HCT116 (cell line): ENCODE measurements around the gene PLA1A. TPM values are rescaled to one million over a fixed set of nuclear protein-coding genes. Genes with fewer than 3 reads are reported as not detected.
"Not testable (repeated sequence)": the region's sequence is repeated elsewhere in the genome, so short reads cannot be mapped to it uniquely, and the experiment has no call there.

Experiments
- ATAC-seq: fragments of 200-7000 bp; cut with Tn5 transposase; 2 replicates; pipeline ENCODE4 v1.9.1; 2020; ENCODE audit warnings: mild to moderate bottlenecking, moderate library complexity
- BruUV-seq: library from RNA; stranded (reverse); fragments of 400-500 nt; replicated peaks from 2 replicates; lab custom pipeline; 2021; lab: Mats Ljungman, UMichigan
- CTCF ChIA-PET: fragments of 300-600 bp; sonication (Branson Sonifier 250); formaldehyde crosslinking; loops from one replicate; lab custom pipeline; 2021; ENCODE audit warnings: antibody characterized with exemption; lab: Charles Lee
- POLR2A ChIA-PET: fragments of 300-600, 350-600 bp; sonication (Branson Sonifier 250); formaldehyde crosslinking; loops from one replicate; lab custom pipeline; 2021; ENCODE audit warnings: antibody characterized with exemption; lab: Charles Lee
- RAD21 ChIA-PET, 2 experiments: fragments of 300-600 bp; sonication (Branson Sonifier 250); formaldehyde crosslinking; loops; one replicate each; lab custom pipeline; 2023; ENCODE audit warnings: low total read pairs in 2 of 2; ENCODE audit not compliant: uncharacterized antibody in 2 of 2, unreplicated experiment in 2 of 2, low non-redundant PET in 1 of 2; lab: Charles Lee
- DNase-seq: peaks from one replicate; pipeline ENCODE4 v3.0.0-alpha.2; 2010; ENCODE audit warnings: low read depth, low spot score
- H2AFZ ChIP-seq: fragments of 200-600 bp; shearing (Covaris generic), sonication (generic); 2 replicates; pipeline ENCODE4 v1.6.1; 2017; ENCODE audit warnings: low read depth, mixed run types, mixed read lengths, antibody characterized with exemption, low read length; ENCODE audit not compliant: poor library complexity, severe bottlenecking
- H3K27ac ChIP-seq: 2 replicates; pipeline ENCODE4 v1.5.1; 2012; ENCODE audit warnings: low read depth, low read length
- H3K27me3 ChIP-seq: fragments of 200-600 bp; sonication (generic); 2 replicates; pipeline ENCODE4 v1.6.1; 2016; ENCODE audit warnings: mixed run types, low read length, mixed read lengths; ENCODE audit not compliant: insufficient read depth
- H3K36me3 ChIP-seq, 2 experiments: fragments of 200-500 bp in 1 of 2; fragments of 200-600 bp in 1 of 2; sonication (Bioruptor generic) in 1 of 2; sonication (generic) in 1 of 2; 2 replicates each; pipeline versions ENCODE4 v1.5.1 to v1.6.1; 2014 to 2016; ENCODE audit warnings: low read length in 2 of 2, inconsistent platforms in 1 of 2, mixed read lengths in 1 of 2, mixed run types in 1 of 2; ENCODE audit not compliant: insufficient read depth in 2 of 2, control insufficient read depth in 1 of 2
- H3K4me1 ChIP-seq, 2 experiments: fragments of 200-600 bp in 1 of 2; sonication (generic) in 1 of 2; 2 replicates each; pipeline versions ENCODE4 v1.5.1 to v1.6.1; 2012 to 2017; ENCODE audit warnings: low read length in 2 of 2, inconsistent platforms in 1 of 2, mild to moderate bottlenecking in 1 of 2, mixed read lengths in 1 of 2, mixed run types in 1 of 2, moderate library complexity in 1 of 2; ENCODE audit not compliant: insufficient read depth in 2 of 2, control insufficient read depth in 1 of 2
- H3K4me2 ChIP-seq: fragments of 200-600 bp; sonication (generic); 2 replicates; pipeline ENCODE4 v1.6.1; 2017; ENCODE audit warnings: mixed run types, low read length, mixed read lengths
- H3K4me3 ChIP-seq, 2 experiments: fragments of 200-600 bp in 1 of 2; sonication (generic) in 1 of 2; replicated peaks in 1 of 2; 2 replicates each; pipeline ENCODE4 v1.5.1; 2011 to 2016; ENCODE audit warnings: low read length in 2 of 2, control low read depth in 1 of 2, low read depth in 1 of 2, mild to moderate bottlenecking in 1 of 2, mixed read lengths in 1 of 2, mixed run types in 1 of 2
- H3K79me2 ChIP-seq: fragments of 200-600 bp; sonication (generic); 2 replicates; pipeline ENCODE4 v1.6.1; 2017; ENCODE audit warnings: mild to moderate bottlenecking, mixed run types, low read length, moderate library complexity, mixed read lengths; ENCODE audit not compliant: insufficient read depth
- H3K9ac ChIP-seq: fragments of 200-600 bp; sonication (generic); 2 replicates; pipeline ENCODE4 v1.6.1; 2016; ENCODE audit warnings: low read length, mixed read lengths
- H3K9me2 ChIP-seq: fragments of 200-600 bp; sonication (generic), shearing (Covaris generic); 2 replicates; pipeline ENCODE4 v1.6.1; 2017; ENCODE audit warnings: mixed run types, mild to moderate bottlenecking, moderate library complexity; ENCODE audit not compliant: insufficient read depth
- H3K9me3 ChIP-seq, 2 experiments: fragments of 200-500 bp in 1 of 2; fragments of 200-600 bp in 1 of 2; sonication (Bioruptor generic) in 1 of 2; sonication (generic) in 1 of 2; 2 replicates each; pipeline ENCODE4 v1.6.1; 2014 to 2017; ENCODE audit warnings: low read length in 2 of 2, mixed read lengths in 2 of 2, inconsistent platforms in 1 of 2, low read depth in 1 of 2, mild to moderate bottlenecking in 1 of 2, mixed run types in 1 of 2, moderate library complexity in 1 of 2; ENCODE audit not compliant: control insufficient read depth in 1 of 2, insufficient read depth in 1 of 2
- H4K20me1 ChIP-seq: fragments of 200-600 bp; sonication (generic), shearing (Covaris generic); 2 replicates; pipeline ENCODE4 v1.6.1; 2017; ENCODE audit warnings: mixed run types, mild to moderate bottlenecking, moderate library complexity; ENCODE audit not compliant: insufficient read depth
- CBX3 ChIP-seq: IDR thresholded peaks from 2 replicates; pipeline ENCODE4 v1.6.1; 2012; ENCODE audit warnings: low read depth
- CEBPB ChIP-seq: IDR thresholded peaks from 2 replicates; pipeline ENCODE4 v1.6.1; 2012; ENCODE audit warnings: low read depth
- EGR1 ChIP-seq: IDR thresholded peaks from 2 replicates; pipeline ENCODE4 v1.6.1; 2012; ENCODE audit warnings: low read depth
- EZH2phosphoT487 ChIP-seq: fragments of 200-600 bp; IDR thresholded peaks from 2 replicates; pipeline ENCODE4 v1.6.1; 2018; ENCODE audit warnings: antibody characterized with exemption, borderline replicate concordance
- JUND ChIP-seq: IDR thresholded peaks from 2 replicates; pipeline ENCODE4 v1.6.1; 2012
- POLR2AphosphoS5 ChIP-seq: IDR thresholded peaks from 2 replicates; pipeline ENCODE4 v1.6.1; 2011; ENCODE audit warnings: mild to moderate bottlenecking, low read depth, low read length, moderate library complexity
- RAD21 ChIP-seq: IDR thresholded peaks from 2 replicates; pipeline ENCODE4 v1.6.1; 2012; ENCODE audit warnings: low read depth, mild to moderate bottlenecking
- SIN3A ChIP-seq: IDR thresholded peaks from 2 replicates; pipeline ENCODE4 v1.6.1; 2012; ENCODE audit warnings: low read depth
- SP1 ChIP-seq: IDR thresholded peaks from 2 replicates; pipeline ENCODE4 v1.6.1; 2012; ENCODE audit warnings: low read depth
- SRF ChIP-seq: IDR thresholded peaks from 2 replicates; pipeline ENCODE4 v1.6.1; 2012; ENCODE audit warnings: low read depth
- TCF7L2 ChIP-seq: IDR thresholded peaks from 2 replicates; pipeline ENCODE4 v1.7.0; 2011; ENCODE audit warnings: borderline replicate concordance, inconsistent platforms; ENCODE audit not compliant: insufficient read depth, insufficient read length; ENCODE audit errors: extremely low read depth
- YY1 ChIP-seq: IDR thresholded peaks from 2 replicates; pipeline ENCODE4 v1.6.1; 2011; ENCODE audit warnings: low read length, low read depth, moderate library complexity, mild to moderate bottlenecking; ENCODE audit not compliant: insufficient replicate concordance; ENCODE audit errors: extremely low read depth
- ZNF274 ChIP-seq: fragments of 200-500 bp; sonication (Bioruptor generic); IDR thresholded peaks from 2 replicates; pipeline ENCODE4 v1.6.1; 2014; ENCODE audit warnings: mild to moderate bottlenecking, low read depth, low read length, inconsistent platforms
- intact Hi-C: fragments of 100-400 bp; cut with micrococcal nuclease; formaldehyde crosslinking; loops from 2 replicates; pipeline ENCODE4 v1.10.0; 2022
- total RNA-seq: library from RNA; stranded (reverse); gene quantifications from one replicate; pipeline ENCODE4 v1.2.1, GENCODE V29; 2021; ENCODE audit not compliant: unreplicated experiment
- TF ChIP-seq, protein P1 (sequence below): IDR thresholded peaks from 2 replicates; pipeline ENCODE4 v1.6.1; 2012
- TF ChIP-seq, protein P2 (sequence below): IDR thresholded peaks from 2 replicates; pipeline ENCODE4 v1.6.1; 2012
- TF ChIP-seq, protein P3 (sequence below), 3 experiments: fragments of 200-600 bp in 1 of 3; sonication (generic) in 1 of 3; IDR thresholded peaks in 2 of 3; conservative IDR thresholded peaks in 1 of 3; 2 replicates each; pipeline ENCODE4 v1.5.1; 2012 to 2017; ENCODE audit warnings: low read depth in 2 of 3, low read length in 2 of 3, antibody characterized with exemption in 1 of 3, borderline replicate concordance in 1 of 3, control low read depth in 1 of 3, mild to moderate bottlenecking in 1 of 3, mixed read lengths in 1 of 3, mixed run types in 1 of 3, moderate library complexity in 1 of 3; ENCODE audit not compliant: insufficient read depth in 1 of 3
- TF ChIP-seq, protein P4 (sequence below): IDR thresholded peaks from 2 replicates; pipeline ENCODE4 v1.6.1; 2012; ENCODE audit warnings: low read depth

The PLA1A gene
- total RNA-seq, 1 experiment from 2014 or later: not detected

DNA sequence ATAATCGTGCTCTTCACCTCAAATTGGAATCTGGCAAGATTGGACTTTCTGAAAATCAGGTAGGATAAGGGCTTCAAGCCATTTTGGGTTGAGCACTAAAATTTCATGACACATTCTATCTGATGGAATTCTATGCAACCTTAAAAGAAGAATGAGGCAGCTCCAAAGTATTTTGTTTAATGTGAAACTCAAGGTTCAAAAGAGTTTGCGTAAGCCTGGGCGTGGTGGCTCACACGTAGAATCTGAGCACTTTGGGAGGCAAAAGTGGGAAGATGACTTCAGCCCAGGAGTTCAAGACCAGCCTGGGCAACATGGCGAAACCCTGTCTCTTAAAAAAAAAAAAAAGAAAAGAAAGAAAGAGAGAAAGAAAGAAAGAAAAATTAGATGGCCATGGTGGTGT is 3.6 kb upstream of the PLA1A start:
- H3K9me3 ChIP-seq: no peaks in the 10 kb centered on the region
- ChIA-PET RAD21 (no interaction called here), POLR2A (no interaction called here), CTCF (no interaction called here)
- no peaks in the 10 kb centered on the region for H3K36me3 ChIP-seq
- no peak for TF ChIP-seq CEBPB
- no peak for TF ChIP-seq TCF7L2
- TF ChIP-seq, protein P1, sequence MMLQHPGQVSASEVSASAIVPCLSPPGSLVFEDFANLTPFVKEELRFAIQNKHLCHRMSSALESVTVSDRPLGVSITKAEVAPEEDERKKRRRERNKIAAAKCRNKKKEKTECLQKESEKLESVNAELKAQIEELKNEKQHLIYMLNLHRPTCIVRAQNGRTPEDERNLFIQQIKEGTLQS: no peak
- TF ChIP-seq SRF: no peak
- no peak for TF ChIP-seq YY1
- TF ChIP-seq POLR2AphosphoS5: no peak
- TF ChIP-seq JUND: no peak
- TF ChIP-seq EZH2phosphoT487: no peak
- no peak for TF ChIP-seq CBX3
- TF ChIP-seq, protein P2, sequence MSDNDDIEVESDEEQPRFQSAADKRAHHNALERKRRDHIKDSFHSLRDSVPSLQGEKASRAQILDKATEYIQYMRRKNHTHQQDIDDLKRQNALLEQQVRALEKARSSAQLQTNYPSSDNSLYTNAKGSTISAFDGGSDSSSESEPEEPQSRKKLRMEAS: no peak
- no peak for TF ChIP-seq ZNF274
- TF ChIP-seq, protein P3, sequence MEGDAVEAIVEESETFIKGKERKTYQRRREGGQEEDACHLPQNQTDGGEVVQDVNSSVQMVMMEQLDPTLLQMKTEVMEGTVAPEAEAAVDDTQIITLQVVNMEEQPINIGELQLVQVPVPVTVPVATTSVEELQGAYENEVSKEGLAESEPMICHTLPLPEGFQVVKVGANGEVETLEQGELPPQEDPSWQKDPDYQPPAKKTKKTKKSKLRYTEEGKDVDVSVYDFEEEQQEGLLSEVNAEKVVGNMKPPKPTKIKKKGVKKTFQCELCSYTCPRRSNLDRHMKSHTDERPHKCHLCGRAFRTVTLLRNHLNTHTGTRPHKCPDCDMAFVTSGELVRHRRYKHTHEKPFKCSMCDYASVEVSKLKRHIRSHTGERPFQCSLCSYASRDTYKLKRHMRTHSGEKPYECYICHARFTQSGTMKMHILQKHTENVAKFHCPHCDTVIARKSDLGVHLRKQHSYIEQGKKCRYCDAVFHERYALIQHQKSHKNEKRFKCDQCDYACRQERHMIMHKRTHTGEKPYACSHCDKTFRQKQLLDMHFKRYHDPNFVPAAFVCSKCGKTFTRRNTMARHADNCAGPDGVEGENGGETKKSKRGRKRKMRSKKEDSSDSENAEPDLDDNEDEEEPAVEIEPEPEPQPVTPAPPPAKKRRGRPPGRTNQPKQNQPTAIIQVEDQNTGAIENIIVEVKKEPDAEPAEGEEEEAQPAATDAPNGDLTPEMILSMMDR (IDR thresholded peaks at IDR 0.05 in 2 of 3, conservative IDR thresholded peaks at IDR 0.05 in 1 of 3; ENCODE audit: borderline replicate concordance in 1 of 3, insufficient read depth in 1 of 3, low read depth in 2 of 3, low read length in 2 of 3): no peak
- TF ChIP-seq SIN3A: no peak
- TF ChIP-seq SP1: no peak
- TF ChIP-seq EGR1: no peak
- no peak for TF ChIP-seq RAD21
- TF ChIP-seq, protein P4, sequence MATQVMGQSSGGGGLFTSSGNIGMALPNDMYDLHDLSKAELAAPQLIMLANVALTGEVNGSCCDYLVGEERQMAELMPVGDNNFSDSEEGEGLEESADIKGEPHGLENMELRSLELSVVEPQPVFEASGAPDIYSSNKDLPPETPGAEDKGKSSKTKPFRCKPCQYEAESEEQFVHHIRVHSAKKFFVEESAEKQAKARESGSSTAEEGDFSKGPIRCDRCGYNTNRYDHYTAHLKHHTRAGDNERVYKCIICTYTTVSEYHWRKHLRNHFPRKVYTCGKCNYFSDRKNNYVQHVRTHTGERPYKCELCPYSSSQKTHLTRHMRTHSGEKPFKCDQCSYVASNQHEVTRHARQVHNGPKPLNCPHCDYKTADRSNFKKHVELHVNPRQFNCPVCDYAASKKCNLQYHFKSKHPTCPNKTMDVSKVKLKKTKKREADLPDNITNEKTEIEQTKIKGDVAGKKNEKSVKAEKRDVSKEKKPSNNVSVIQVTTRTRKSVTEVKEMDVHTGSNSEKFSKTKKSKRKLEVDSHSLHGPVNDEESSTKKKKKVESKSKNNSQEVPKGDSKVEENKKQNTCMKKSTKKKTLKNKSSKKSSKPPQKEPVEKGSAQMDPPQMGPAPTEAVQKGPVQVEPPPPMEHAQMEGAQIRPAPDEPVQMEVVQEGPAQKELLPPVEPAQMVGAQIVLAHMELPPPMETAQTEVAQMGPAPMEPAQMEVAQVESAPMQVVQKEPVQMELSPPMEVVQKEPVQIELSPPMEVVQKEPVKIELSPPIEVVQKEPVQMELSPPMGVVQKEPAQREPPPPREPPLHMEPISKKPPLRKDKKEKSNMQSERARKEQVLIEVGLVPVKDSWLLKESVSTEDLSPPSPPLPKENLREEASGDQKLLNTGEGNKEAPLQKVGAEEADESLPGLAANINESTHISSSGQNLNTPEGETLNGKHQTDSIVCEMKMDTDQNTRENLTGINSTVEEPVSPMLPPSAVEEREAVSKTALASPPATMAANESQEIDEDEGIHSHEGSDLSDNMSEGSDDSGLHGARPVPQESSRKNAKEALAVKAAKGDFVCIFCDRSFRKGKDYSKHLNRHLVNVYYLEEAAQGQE: no peak
- H3K4me2 ChIP-seq: no peak overlapping the region
- H3K4me1 ChIP-seq: peaks cover 0 to 14% of the 10 kb centered on the region in 2 experiments; a peak in 2 of 4 replicates
- H3K9me2 ChIP-seq: no peaks in the 10 kb centered on the region
- BruUV-seq: no TSS peak
- H3K79me2 ChIP-seq: no peaks in the 10 kb centered on the region
- no peaks in the 10 kb centered on the region for H3K27me3 ChIP-seq
- H3K27ac ChIP-seq: no peak overlapping the region
- no peaks in the 10 kb centered on the region for H4K20me1 ChIP-seq
- H3K4me3 ChIP-seq: no peak overlapping the region
- intact Hi-C loops: no loop called here
- ATAC-seq: no peak
- no peak overlapping the region for H2AFZ ChIP-seq
- no peak overlapping the region for H3K9ac ChIP-seq
- no peak for DNase-seq

GRCh38 chr3:119594929-119595328 is 2.8 kb upstream of the PLA1A start:
- ATAC-seq, POLR2A ChIA-PET: not testable (repeated sequence)

More at GRCh38 chr3:119594929-119595328, 2.8 kb upstream of the PLA1A start:
- H4K20me1 ChIP-seq, H3K79me2 ChIP-seq, H3K27me3 ChIP-seq, intact Hi-C loops, H3K4me2 ChIP-seq, CTCF ChIA-PET, H3K9me3 ChIP-seq, H3K9me2 ChIP-seq, RAD21 ChIA-PET, DNase-seq, BruUV-seq, H3K27ac ChIP-seq, H3K36me3 ChIP-seq, H3K9ac ChIP-seq, H2AFZ ChIP-seq, H3K4me3 ChIP-seq: not testable (repeated sequence)
- peaks cover 0 to 14% of the 10 kb centered on the region in 2 experiments; a peak in 2 of 4 replicates for H3K4me1 ChIP-seq
